ENCODE data around the gene ACVRL1.

The ACVRL1 gene

DNA sequence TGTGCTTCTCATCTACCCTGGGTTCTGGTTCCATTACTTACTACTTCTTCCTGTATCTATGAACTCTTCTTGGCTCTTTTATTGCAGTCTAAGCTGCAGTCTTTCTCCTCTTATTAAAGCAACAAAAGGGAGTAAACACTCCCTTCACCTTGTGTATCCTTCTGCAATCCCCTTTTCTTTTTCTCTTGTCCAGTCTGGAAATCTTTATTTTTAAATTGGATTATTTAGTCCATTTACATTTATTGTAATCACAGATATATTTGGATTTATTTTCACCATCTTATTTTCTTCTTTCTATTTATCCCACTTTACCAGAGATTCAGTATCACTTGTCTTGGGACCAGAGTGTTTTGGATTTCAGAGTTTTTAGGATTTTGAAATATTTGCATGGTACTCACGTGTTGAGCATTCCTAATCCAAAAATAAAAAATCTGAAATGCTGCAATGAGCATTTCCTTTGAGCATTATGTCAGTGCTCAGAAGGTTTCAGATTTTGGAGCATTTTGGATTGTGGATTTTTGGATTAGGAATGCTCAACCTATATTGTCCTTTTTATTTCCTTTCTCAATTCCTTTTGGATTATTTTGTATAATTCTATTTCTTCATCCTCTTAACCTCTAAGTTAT lies 37.4 kb downstream of the ACVRL1 start:
- DNase-seq (ENCODE audit: low spot score), result no peak
- in situ Hi-C loops (cut with MboI; ENCODE audit: low pct_unique_long_range_greater_than_20kb, low sequenced_read_pairs, unreplicated experiment), result no loop called here
- TF ChIP-seq, protein P1, sequence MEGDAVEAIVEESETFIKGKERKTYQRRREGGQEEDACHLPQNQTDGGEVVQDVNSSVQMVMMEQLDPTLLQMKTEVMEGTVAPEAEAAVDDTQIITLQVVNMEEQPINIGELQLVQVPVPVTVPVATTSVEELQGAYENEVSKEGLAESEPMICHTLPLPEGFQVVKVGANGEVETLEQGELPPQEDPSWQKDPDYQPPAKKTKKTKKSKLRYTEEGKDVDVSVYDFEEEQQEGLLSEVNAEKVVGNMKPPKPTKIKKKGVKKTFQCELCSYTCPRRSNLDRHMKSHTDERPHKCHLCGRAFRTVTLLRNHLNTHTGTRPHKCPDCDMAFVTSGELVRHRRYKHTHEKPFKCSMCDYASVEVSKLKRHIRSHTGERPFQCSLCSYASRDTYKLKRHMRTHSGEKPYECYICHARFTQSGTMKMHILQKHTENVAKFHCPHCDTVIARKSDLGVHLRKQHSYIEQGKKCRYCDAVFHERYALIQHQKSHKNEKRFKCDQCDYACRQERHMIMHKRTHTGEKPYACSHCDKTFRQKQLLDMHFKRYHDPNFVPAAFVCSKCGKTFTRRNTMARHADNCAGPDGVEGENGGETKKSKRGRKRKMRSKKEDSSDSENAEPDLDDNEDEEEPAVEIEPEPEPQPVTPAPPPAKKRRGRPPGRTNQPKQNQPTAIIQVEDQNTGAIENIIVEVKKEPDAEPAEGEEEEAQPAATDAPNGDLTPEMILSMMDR (IDR thresholded peaks at IDR 0.05; ENCODE audit: extremely low read depth, insufficient read depth, missing control alignments), result no peak

DNA sequence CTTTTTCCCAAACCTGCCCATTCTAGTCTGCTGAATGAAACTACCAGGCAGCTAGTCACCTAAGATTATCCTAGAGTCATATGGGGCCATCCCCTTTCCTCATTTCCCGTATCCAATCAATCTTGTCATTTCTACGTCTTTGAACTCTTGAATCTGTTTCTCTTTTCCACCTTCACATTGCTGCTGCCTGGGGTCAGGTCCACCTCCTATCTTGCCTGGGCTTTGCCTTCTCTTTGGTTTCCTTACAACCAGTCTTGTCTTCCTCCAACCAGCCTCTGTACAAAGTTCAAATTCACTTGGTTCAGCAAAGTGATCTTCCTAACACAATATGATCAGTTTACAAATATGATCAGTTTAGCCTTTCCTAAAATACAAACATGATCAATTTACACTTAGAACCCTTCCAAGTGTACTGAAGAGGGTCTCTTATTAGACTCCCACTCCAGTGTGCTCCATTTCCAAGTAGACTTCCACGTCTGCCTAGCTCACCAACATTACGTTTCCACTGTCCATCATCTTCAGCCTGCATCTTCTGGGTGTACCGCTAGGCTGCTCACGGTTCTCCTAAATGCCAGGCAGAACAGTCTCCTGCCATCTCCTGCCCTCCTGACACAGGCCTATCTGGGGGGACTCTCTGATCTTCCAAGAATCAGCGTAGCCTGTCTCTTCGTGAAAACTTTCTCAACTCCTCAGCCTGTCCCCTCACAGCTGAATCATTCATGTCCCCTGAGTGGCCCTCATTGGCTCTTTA lies 40.1 kb downstream of the ACVRL1 start:
- TF ChIP-seq, protein P1 (IDR thresholded peaks at IDR 0.05; ENCODE audit: extremely low read depth, insufficient read depth, missing control alignments), result no peak
- DNase-seq (ENCODE audit: low spot score), result no peak
- in situ Hi-C loops (cut with MboI; ENCODE audit: low pct_unique_long_range_greater_than_20kb, low sequenced_read_pairs, unreplicated experiment), result no loop called here

DNA sequence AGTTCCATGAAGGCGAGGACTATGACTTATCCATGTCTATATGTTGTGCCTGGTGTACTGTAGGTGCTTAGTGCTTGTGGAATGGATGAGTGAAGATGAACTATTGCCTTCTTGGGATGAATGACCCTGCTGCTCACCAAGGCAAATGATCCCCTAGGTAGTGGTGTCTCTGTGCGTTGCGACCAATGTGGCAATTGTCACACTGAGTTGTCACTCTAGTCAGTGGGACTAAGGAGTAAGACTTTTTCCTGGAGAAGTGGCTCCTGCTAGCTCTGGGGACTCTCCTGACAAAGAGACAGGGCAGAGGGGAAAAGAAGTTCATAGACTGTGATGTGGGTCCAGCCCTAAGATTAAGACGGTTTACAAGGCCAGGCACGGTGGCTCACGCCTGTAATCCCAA lies 40.8 kb downstream of the ACVRL1 start:
- TF ChIP-seq, protein P1 (IDR thresholded peaks at IDR 0.05; ENCODE audit: extremely low read depth, insufficient read depth, missing control alignments), result no peak
- in situ Hi-C loops (cut with MboI; ENCODE audit: low pct_unique_long_range_greater_than_20kb, low sequenced_read_pairs, unreplicated experiment), result no loop called here
- DNase-seq (ENCODE audit: low spot score), result no peak

DNA sequence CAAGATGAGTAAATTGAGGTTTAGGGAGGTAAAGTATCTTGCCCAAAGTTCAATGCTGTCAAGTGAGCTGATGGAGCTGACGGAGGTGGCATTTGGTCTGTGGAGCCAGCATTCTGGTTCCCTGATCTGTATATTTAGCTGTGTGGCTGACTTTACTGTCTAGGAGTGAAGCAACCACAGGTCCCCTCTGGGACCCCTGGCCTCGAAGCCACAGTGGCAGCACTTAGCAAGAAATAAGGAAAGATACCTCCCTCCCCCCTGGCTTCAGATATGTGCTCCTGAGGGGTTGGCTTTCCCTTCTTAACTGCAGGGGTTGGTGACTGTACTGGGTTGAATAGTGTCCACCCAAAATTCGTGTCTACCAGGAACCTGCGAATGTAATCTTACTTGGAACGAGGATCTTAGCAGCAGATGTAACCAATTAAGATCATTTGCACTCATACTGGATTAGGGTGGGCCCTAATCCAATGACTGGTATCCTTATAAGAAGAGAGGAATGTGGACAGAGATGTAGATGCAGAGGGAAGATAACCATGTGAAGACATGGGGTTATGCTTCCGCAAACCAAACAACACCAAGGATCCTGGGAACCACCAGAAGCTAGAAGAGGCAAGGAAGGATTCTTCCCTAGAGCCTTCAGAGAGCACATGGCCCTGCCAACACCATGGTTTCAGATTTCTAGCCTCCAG lies 42.2 kb downstream of the ACVRL1 start:
- no peak for DNase-seq (ENCODE audit: low spot score)
- in situ Hi-C loops (cut with MboI; ENCODE audit: low pct_unique_long_range_greater_than_20kb, low sequenced_read_pairs, unreplicated experiment), result no loop called here
- TF ChIP-seq, protein P1 (IDR thresholded peaks at IDR 0.05; ENCODE audit: extremely low read depth, insufficient read depth, missing control alignments), result no peak

DNA sequence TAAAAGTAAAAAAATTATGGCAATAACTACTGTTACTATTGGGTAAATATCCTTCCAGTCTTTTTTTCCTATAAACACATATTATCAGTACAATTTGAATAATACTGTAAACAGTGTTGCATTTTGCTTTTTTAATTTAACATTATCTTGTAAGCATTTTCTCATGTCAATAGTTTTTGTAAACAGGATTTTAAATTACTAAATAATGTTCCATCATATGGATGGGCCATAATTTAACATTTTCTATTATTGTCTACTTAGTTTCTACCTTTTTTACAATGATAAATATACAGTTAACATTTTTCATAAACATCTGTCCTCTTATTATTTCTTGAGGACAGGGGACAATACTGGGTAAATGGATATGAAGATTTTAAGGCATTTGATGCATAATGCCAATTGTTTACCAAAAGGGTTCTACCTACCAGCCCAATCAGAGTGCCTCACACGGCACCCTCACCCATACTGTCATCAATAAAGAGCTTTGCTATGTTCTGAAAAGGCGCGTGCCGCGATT lies 43.4 kb downstream of the ACVRL1 start:
- no peak for DNase-seq (ENCODE audit: low spot score)
- in situ Hi-C loops (cut with MboI; ENCODE audit: low pct_unique_long_range_greater_than_20kb, low sequenced_read_pairs, unreplicated experiment), result no loop called here
- TF ChIP-seq, protein P1 (IDR thresholded peaks at IDR 0.05; ENCODE audit: extremely low read depth, insufficient read depth, missing control alignments), result no peak

DNA sequence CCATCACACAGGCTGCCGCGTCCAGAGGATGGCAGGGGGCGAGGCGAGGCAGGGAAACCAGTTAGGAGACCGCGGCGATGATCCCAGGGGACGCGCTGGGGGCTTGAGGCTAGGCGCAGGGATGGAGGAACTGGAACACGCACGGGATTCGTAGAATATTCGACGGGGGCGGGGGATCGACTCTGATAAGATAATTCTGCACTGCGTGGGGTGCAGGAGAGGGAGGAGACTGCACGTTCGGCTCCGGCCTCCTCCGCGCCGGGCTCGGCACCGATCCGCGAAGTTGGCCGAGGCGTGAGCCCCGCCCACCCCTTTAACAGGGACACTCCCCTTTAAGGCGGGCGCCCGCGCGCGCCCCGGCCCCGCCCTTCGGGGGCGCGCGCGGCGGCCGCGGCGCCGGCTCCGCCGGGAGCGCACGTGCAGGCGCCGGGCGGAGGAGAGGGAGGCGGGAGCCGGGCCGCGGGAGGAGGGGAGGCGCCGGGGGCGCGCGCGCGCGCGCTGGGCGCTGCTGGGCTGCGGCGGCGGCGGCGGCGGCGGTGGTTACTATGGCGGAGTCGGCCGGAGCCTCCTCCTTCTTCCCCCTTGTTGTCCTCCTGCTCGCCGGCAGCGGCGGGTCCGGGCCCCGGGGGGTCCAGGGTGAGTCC lies 44.0 kb downstream of the ACVRL1 start, which contains the start of gene ACVR1B:
ACVR1B (plus strand) TSS at position 501 of the 644 bp plus-strand sequence; CDS start at position 546, 45 bp downstream.
- peak; percentile 87 for DNase-seq (ENCODE audit: low spot score)
- TF ChIP-seq, protein P1 (IDR thresholded peaks at IDR 0.05; ENCODE audit: extremely low read depth, insufficient read depth, missing control alignments), result no peak
- in situ Hi-C loops (cut with MboI; ENCODE audit: low pct_unique_long_range_greater_than_20kb, low sequenced_read_pairs, unreplicated experiment), result no loop called here

Data from GM13977 (cell line).